Smooth muscle cell (in vitro differentiated cells): ENCODE data around the gene RBM4B. TPM values are rescaled to one million over a fixed set of nuclear protein-coding genes. Genes with fewer than 3 reads are reported as not detected.
"Not testable (repeated sequence)": the region's sequence is repeated elsewhere in the genome, so short reads cannot be mapped to it uniquely, and the experiment has no call there.

Experiments used
- DNase-seq: peaks from one replicate; lab custom pipeline; 2025; ENCODE audit not compliant: unreplicated experiment; lab: John Stamatoyannopoulos, UW
- H2AFZ ChIP-seq: fragments of 200-600 bp; sonication (generic); 2 replicates; pipeline ENCODE4 v1.6.0; 2016; ENCODE audit warnings: antibody characterized with exemption, low read depth, mild to moderate bottlenecking
- H3F3A ChIP-seq: fragments of 200-600 bp; sonication (generic); 2 replicates; pipeline ENCODE4 v1.6.0; 2017; ENCODE audit warnings: antibody characterized with exemption, low read depth
- H3K27ac ChIP-seq: fragments of 200-600 bp; sonication (generic); 2 replicates; pipeline ENCODE4 v1.5.1; 2016; ENCODE audit warnings: low read depth, mild to moderate bottlenecking
- H3K27me3 ChIP-seq: fragments of 200-600 bp; sonication (generic); 2 replicates; pipeline ENCODE4 v1.6.1; 2016; ENCODE audit warnings: low read depth, mild to moderate bottlenecking
- H3K36me3 ChIP-seq: fragments of 200-600 bp; sonication (generic); 2 replicates; pipeline ENCODE4 v1.5.1; 2016; ENCODE audit warnings: low read depth
- H3K4me1 ChIP-seq: fragments of 200-600 bp; sonication (generic); 2 replicates; pipeline ENCODE4 v1.5.1; 2016; ENCODE audit warnings: low read depth
- H3K4me2 ChIP-seq: fragments of 200-600 bp; sonication (generic); 2 replicates; pipeline ENCODE4 v1.6.0; 2016; ENCODE audit warnings: mild to moderate bottlenecking
- H3K4me3 ChIP-seq: fragments of 200-600 bp; sonication (generic); 2 replicates; pipeline ENCODE4 v1.5.1; 2016; ENCODE audit warnings: mild to moderate bottlenecking
- H3K79me2 ChIP-seq: fragments of 200-600 bp; sonication (generic); 2 replicates; pipeline ENCODE4 v1.6.0; 2016; ENCODE audit warnings: low read depth, mild to moderate bottlenecking
- H3K9ac ChIP-seq: fragments of 200-600 bp; sonication (generic); 2 replicates; pipeline ENCODE4 v1.6.0; 2016; ENCODE audit warnings: low read depth
- H3K9me3 ChIP-seq: fragments of 200-600 bp; sonication (generic); replicated peaks from 2 replicates; pipeline ENCODE4 v1.5.1; 2016; ENCODE audit warnings: low read depth
- H4K20me1 ChIP-seq: fragments of 200-600 bp; sonication (generic); 2 replicates; pipeline ENCODE4 v1.6.0; 2016; ENCODE audit warnings: low read depth
- WGBS: methylation state at CpG from one replicate; pipeline ENCODE4 v1.1.7; 2016; ENCODE audit warnings: low lambda C conversion rate; 5-methylcytosine and 5-hydroxymethylcytosine counted together
- polyA plus RNA-seq: library from polyadenylated mRNA; unstranded; fragments of >200 nt; fragmentation: Nextera tagmentation; extraction: Ambion mirVana; gene quantifications from 2 replicates; pipeline ENCODE4 v1.2.1, GENCODE V29; 2016
- total RNA-seq: library from RNA; depleted of rRNA; stranded (reverse); fragments of >200 nt; gene quantifications from 2 replicates; pipeline ENCODE4 v1.2.3, GENCODE V29; 2014
- TF ChIP-seq, protein P1 (sequence below): fragments of 200-600 bp; sonication (generic); IDR thresholded peaks from 2 replicates; pipeline ENCODE4 v1.5.1; 2017; ENCODE audit warnings: borderline replicate concordance, mild to moderate bottlenecking, antibody characterized with exemption; ENCODE audit not compliant: insufficient read depth, poor library complexity, severe bottlenecking

RBM4B gene
- total and polyA plus RNA-seq, 2 experiments from 2014 or later: 17.0 to 17.8 TPM

DNA sequence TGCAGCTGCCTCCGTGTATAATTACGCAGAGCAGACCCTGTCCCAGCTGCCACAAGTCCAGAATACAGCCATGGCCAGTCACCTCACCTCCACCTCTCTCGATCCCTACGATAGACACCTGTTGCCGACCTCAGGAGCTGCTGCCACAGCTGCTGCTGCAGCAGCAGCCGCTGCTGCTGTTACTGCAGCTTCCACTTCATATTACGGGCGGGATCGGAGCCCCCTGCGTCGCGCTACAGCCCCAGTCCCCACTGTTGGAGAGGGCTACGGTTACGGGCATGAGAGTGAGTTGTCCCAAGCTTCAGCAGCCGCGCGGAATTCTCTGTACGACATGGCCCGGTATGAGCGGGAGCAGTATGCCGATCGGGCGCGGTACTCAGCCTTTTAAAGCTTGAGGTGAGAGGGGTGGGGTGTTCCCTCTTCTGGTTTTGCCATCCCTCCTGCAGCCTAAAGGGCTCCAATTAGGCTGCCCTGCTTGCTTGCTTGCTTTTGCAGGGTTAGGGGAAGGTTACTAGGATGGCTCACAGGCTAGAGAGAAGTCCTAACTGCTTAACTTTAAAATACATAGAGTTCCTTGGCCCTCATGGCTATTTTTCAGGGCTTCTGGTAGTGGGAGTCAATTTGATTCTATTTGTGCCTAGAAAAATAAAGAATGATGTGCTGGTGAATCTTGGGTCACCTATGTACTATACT lies 33.8 kb downstream of the RBM4B start:
- WGBS: 97% methylated on average over 23 of the region's 24 CpGs
- TF ChIP-seq, protein P1, sequence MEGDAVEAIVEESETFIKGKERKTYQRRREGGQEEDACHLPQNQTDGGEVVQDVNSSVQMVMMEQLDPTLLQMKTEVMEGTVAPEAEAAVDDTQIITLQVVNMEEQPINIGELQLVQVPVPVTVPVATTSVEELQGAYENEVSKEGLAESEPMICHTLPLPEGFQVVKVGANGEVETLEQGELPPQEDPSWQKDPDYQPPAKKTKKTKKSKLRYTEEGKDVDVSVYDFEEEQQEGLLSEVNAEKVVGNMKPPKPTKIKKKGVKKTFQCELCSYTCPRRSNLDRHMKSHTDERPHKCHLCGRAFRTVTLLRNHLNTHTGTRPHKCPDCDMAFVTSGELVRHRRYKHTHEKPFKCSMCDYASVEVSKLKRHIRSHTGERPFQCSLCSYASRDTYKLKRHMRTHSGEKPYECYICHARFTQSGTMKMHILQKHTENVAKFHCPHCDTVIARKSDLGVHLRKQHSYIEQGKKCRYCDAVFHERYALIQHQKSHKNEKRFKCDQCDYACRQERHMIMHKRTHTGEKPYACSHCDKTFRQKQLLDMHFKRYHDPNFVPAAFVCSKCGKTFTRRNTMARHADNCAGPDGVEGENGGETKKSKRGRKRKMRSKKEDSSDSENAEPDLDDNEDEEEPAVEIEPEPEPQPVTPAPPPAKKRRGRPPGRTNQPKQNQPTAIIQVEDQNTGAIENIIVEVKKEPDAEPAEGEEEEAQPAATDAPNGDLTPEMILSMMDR: no peak
- no peaks in the 10 kb centered on the region for H3K9me3 ChIP-seq
- peaks cover 100% of the 10 kb centered on the region for H3K79me2 ChIP-seq
- H3K9ac ChIP-seq: no peak overlapping the region
- DNase-seq: no peak
- H3K4me1 ChIP-seq: peaks cover 34% of the 10 kb centered on the region
- H3K4me2 ChIP-seq: peak overlapping the region; percentile 9
- no peak overlapping the region for H2AFZ ChIP-seq
- H4K20me1 ChIP-seq: peaks cover 100% of the 10 kb centered on the region
- H3K27ac ChIP-seq: no peak overlapping the region
- H3K36me3 ChIP-seq: peaks cover 20% of the 10 kb centered on the region
- H3K4me3 ChIP-seq: no peak overlapping the region
- H3K27me3 ChIP-seq: no peaks in the 10 kb centered on the region
- H3F3A ChIP-seq: peaks cover 18% of the 10 kb centered on the region

- peak overlapping the region; percentile 88 for H3K4me3 ChIP-seq
- H3K27me3 ChIP-seq: no peaks in the 10 kb centered on the region
- H3K79me2 ChIP-seq: peaks cover 88% of the 10 kb centered on the region
- H3K4me2 ChIP-seq: peak overlapping the region; percentile 96
- H4K20me1 ChIP-seq: peaks cover 94% of the 10 kb centered on the region
- no peak for DNase-seq
- peaks cover 17% of the 10 kb centered on the region for H3K36me3 ChIP-seq
- no peak overlapping the region for H2AFZ ChIP-seq
- H3K4me1 ChIP-seq: peaks cover 40% of the 10 kb centered on the region
- H3K27ac ChIP-seq: peak overlapping the region; percentile 55
- WGBS: 54% methylated on average over 3 of the region's 3 CpGs
- TF ChIP-seq, protein P1: no peak
- H3K9me3 ChIP-seq: no peaks in the 10 kb centered on the region
- H3K9ac ChIP-seq: peak overlapping the region; percentile 57
- peaks cover 21% of the 10 kb centered on the region for H3F3A ChIP-seq
Measured at GRCh38 chr11:66641834-66642233, 35.9 kb downstream of the RBM4B start.

GRCh38 chr11:66639814-66640340 lies 37.8 kb downstream of the RBM4B start:
- peak overlapping the region; percentile 96 for H3K4me2 ChIP-seq
- H3K27ac ChIP-seq: peak overlapping the region; percentile 94
- H2AFZ ChIP-seq, H3K36me3 ChIP-seq, H3K9me3 ChIP-seq, DNase-seq, H3K27me3 ChIP-seq, H3K9ac ChIP-seq: not testable (repeated sequence)
- 75% methylated on average over 10 of the region's 10 CpGs for WGBS
- peaks cover 88% of the 10 kb centered on the region for H3K79me2 ChIP-seq
- peak overlapping the region; percentile 88 for H3K4me3 ChIP-seq
- peaks cover 33% of the 10 kb centered on the region for H3F3A ChIP-seq
- H3K4me1 ChIP-seq: peaks cover 40% of the 10 kb centered on the region
- H4K20me1 ChIP-seq: peaks cover 94% of the 10 kb centered on the region

- H3K9me3 ChIP-seq: no peaks in the 10 kb centered on the region
- TF ChIP-seq, protein P1: no peak
- peaks cover 94% of the 10 kb centered on the region for H4K20me1 ChIP-seq
- H3F3A ChIP-seq: peaks cover 37% of the 10 kb centered on the region
- no peaks in the 10 kb centered on the region for H3K27me3 ChIP-seq
- no peak overlapping the region for H2AFZ ChIP-seq
- peaks cover 88% of the 10 kb centered on the region for H3K79me2 ChIP-seq
- peaks cover 9% of the 10 kb centered on the region for H3K36me3 ChIP-seq
- H3K4me3 ChIP-seq: peak overlapping the region; percentile 88
- H3K4me2 ChIP-seq: peak overlapping the region; percentile 96
- WGBS: 11% methylated on average over 27 of the region's 27 CpGs
- no peak for DNase-seq
- peak overlapping the region; percentile 95 for H3K9ac ChIP-seq
- peak overlapping the region; percentile 94 for H3K27ac ChIP-seq
- H3K4me1 ChIP-seq: peaks cover 40% of the 10 kb centered on the region
Measured at GRCh38 chr11:66639066-66639813, 38.4 kb downstream of the RBM4B start.
